HepG2 (cell line): ENCODE measurements around the gene RPS19BP1. TPM values are rescaled to one million over a fixed set of nuclear protein-coding genes. Genes with fewer than 3 reads are reported as not detected.

Source experiments
- EHMT2 ChIP-seq: fragments of 200-600 bp; sonication (generic); IDR thresholded peaks from 2 replicates; pipeline ENCODE4 v1.7.0; 2017; ENCODE audit warnings: antibody characterized with exemption, low read depth, low read length, borderline replicate concordance
- HBP1 ChIP-seq: IDR thresholded peaks from 2 replicates; pipeline ENCODE4 v1.6.1; 2016; ENCODE audit warnings: low read depth, control low read depth
- HMGXB3 ChIP-seq: sonication (generic); formaldehyde crosslinking; IDR thresholded peaks from 2 replicates; pipeline ENCODE4 v1.4.0; 2020; ENCODE audit warnings: missing genetic modification reagents, borderline replicate concordance
- HOXD1 ChIP-seq: sonication (generic); formaldehyde crosslinking; IDR thresholded peaks from 2 replicates; pipeline ENCODE4 v1.5.0; 2020; ENCODE audit warnings: missing genetic modification reagents
- PHB2 ChIP-seq: fragments of 450-650 bp; IDR thresholded peaks from 2 replicates; pipeline ENCODE4 v1.6.1; 2018; ENCODE audit not compliant: partially characterized antibody
- PHF21A ChIP-seq: sonication (generic); formaldehyde crosslinking; IDR thresholded peaks from 2 replicates; pipeline ENCODE4 v1.5.0; 2020; ENCODE audit warnings: mild to moderate bottlenecking, missing genetic modification reagents
- RERE ChIP-seq: IDR thresholded peaks from 2 replicates; pipeline ENCODE4 v1.6.1; 2016; ENCODE audit warnings: low read depth, missing genetic modification reagents, missing compliant biosample characterization
- RNF219 ChIP-seq: sonication (generic); formaldehyde crosslinking; IDR thresholded peaks from 2 replicates; pipeline ENCODE4 v1.5.0; 2020; ENCODE audit warnings: mild to moderate bottlenecking, missing genetic modification reagents
- ZBTB46 ChIP-seq: sonication (generic); formaldehyde crosslinking; IDR thresholded peaks from 2 replicates; pipeline ENCODE4 v1.4.0; 2020; ENCODE audit warnings: mild to moderate bottlenecking, missing genetic modification reagents, borderline replicate concordance
- ZMAT3 ChIP-seq: sonication (generic); formaldehyde crosslinking; conservative IDR thresholded peaks from 2 replicates; pipeline ENCODE4 v1.7.0; 2021; ENCODE audit warnings: missing genetic modification reagents
- ZNF543 ChIP-seq: sonication (generic); formaldehyde crosslinking; IDR thresholded peaks from 2 replicates; pipeline ENCODE4 v1.4.0; 2020; ENCODE audit warnings: mild to moderate bottlenecking, missing genetic modification reagents
- ZSCAN30 ChIP-seq: sonication (generic); formaldehyde crosslinking; IDR thresholded peaks from 2 replicates; pipeline ENCODE4 v1.5.0; 2020; ENCODE audit warnings: mild to moderate bottlenecking, missing genetic modification reagents
- polyA plus RNA-seq, 8 experiments: library from polyadenylated mRNA; depleted of rRNA in 3 of 8; stranded (reverse) in 7 of 8; unstranded in 1 of 8; fragments of >200 nt; fragmentation: Illumina TruSeq in 4 of 8; extraction: Trizol in 4 of 8; gene quantifications; 2 replicates each; pipeline versions ENCODE4 v1.2.1 to v1.2.3, GENCODE V29; 2011 to 2016; ENCODE audit warnings: low read depth in 4 of 8, missing spikeins in 1 of 8, mixed read lengths in 1 of 8; ENCODE audit not compliant: insufficient read depth in 1 of 8
- total RNA-seq, 5 experiments: library from RNA; depleted of rRNA; stranded (reverse); fragments of >200 nt; fragmentation: Illumina TruSeq; extraction: Trizol; gene quantifications; 2 replicates each; pipeline ENCODE4 v1.2.3, GENCODE V29; 2016; ENCODE audit warnings: low read depth in 1 of 5

The RPS19BP1 gene
- total and polyA plus RNA-seq, 2 of the 13 experiments (the other 11 are each of a cell fraction or from before 2014, with no cell fraction given): 44.3 to 81.3 TPM

GRCh38 chr22:39534591-39535356, 2.2 kb upstream of the RPS19BP1 start (continued):
- TF ChIP-seq ZBTB46 (CRISPR knock-in tag) (no peak), HBP1 (no peak), HMGXB3 (no peak), ZMAT3 (CRISPR knock-in tag) (no peak; the same call in 1 of the 2 replicates), RNF219 (CRISPR knock-in tag) (no peak), PHF21A (CRISPR knock-in tag) (no peak; the same call in 1 of the 2 replicates), HOXD1 (CRISPR knock-in tag) (no peak), ZSCAN30 (CRISPR knock-in tag) (no peak), EHMT2 (no peak), PHB2 (no peak), RERE (CRISPR knock-in tag) (no peak), ZNF543 (CRISPR knock-in tag) (no peak)
